GM19043 (cell line): Measurements from ENCODE around the gene ZNF786.
A peak's percentile ranks its signal among the peaks of the same experiment; 100 is the strongest.
"Not testable (repeated sequence)": the region's sequence is repeated elsewhere in the genome, so short reads cannot be mapped to it uniquely, and the experiment has no call there.

ENCODE experiments used
- ATAC-seq: cut with Tn5 transposase; IDR thresholded peaks from one replicate; pipeline ENCODE4 v1.9.1; 2021; ENCODE audit warnings: low read depth; ENCODE audit not compliant: unreplicated experiment

The ZNF786 gene

DNA sequence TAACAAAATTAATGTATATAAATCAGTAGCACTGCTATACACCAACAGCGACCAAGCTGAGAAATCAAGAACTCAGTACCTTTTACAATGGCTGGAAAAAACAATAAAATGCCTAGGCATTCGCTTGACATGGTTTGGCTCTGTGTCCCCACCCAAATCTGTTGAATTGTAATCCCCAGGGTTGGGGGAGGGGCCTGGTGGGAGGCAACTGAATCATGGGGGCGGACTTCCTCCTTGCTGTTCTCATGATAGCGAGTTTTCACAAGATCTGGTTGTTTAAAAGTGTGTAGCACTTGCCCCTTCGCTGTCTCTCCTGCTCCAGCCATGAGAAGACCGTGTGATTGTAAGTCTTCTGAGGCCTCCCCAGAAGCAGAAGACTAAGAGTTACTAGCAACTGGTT lies 8.6 kb downstream of the ZNF786 start:
- no peak for ATAC-seq

DNA sequence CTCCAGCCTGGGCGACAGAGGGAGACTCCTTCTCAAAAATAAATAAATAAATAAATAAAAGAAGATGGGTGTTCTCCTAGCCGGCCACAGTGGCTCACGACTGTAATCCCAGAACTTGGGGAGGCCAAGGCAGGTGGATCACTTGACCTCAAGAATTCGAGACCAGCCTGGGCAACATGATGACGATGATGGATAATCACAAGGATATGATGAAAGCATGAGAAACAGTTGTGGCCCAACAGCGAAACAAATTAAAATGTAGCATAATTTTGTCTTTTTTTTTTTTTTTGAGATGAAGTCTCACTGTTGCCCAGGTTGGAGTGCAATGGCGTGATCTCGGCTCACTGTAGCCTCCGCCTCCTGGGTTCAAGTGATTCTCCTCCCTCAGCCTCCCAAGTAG lies 12.9 kb downstream of the ZNF786 start:
- no peak for ATAC-seq

DNA sequence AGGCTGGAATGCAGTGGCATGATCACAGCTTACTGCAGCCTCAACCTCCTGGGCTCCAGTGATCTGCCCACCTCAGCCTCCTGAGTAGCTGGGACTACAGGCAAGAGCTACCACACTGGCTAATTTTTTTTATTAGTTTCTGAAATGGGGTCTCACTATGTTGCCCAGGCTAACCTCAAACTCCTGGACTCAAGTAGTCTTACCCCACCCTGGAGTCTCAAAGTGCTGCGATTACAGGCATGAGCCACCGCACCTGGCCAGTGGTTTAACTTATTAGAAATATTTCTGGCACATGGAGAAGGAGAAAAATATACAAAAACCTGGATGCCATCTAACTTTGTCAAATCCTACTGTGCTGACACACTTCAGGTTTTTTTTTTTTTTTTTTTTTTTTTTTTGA lies 15.2 kb downstream of the ZNF786 start:
- no peak for ATAC-seq

DNA sequence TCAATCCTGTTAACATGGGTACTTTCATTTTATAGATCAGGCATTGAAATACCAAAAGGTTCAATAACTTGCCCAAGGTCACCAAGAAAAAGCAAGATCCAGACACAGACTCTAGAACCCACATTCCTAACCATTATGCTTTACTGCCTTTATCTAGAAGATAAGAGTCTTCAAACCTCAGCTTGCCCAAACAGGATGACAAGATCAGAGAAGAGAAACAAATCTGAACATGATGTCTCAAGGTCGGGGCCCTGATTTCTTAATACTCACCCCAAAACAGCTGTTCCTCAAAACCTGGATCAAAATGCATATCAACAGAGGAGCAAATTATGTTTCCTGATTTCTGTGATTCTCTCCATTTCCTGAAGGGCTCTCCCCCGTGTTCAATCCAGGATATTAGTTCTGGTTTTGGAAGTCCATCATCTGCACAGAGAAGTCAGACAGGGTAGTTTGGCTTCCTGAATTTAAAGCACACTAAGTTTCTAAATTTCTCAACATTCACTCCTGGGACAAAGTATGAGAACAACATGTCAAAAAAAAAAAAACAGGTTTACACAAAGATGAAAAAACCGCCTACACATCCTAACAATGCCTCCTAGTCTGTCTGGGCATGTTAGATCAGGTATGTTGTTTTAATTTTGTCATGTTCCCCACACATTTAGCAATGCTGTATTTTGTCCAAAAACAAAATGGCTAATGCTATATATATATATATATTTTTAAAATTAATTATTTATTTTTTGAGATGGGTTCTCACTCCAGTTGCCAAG lies 16.2 kb downstream of the ZNF786 start:
- ATAC-seq = no peak

DNA sequence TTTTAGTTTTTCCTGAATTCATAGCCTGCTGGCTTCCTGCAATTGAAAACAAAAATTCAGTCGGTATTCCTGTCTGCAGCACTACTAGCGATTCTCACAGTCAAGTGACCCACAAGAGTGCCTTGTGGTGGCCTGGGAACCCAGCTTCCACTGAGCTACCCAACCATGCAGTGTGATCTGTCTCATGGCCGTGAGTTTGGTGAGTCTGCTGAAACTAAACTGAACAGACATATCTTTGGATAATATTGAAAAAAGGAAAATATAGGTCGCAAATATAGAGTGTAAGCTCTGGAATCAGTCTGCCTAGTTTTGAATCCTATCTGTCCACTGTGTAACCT lies 18.1 kb downstream of the ZNF786 start:
- ATAC-seq = no peak

DNA sequence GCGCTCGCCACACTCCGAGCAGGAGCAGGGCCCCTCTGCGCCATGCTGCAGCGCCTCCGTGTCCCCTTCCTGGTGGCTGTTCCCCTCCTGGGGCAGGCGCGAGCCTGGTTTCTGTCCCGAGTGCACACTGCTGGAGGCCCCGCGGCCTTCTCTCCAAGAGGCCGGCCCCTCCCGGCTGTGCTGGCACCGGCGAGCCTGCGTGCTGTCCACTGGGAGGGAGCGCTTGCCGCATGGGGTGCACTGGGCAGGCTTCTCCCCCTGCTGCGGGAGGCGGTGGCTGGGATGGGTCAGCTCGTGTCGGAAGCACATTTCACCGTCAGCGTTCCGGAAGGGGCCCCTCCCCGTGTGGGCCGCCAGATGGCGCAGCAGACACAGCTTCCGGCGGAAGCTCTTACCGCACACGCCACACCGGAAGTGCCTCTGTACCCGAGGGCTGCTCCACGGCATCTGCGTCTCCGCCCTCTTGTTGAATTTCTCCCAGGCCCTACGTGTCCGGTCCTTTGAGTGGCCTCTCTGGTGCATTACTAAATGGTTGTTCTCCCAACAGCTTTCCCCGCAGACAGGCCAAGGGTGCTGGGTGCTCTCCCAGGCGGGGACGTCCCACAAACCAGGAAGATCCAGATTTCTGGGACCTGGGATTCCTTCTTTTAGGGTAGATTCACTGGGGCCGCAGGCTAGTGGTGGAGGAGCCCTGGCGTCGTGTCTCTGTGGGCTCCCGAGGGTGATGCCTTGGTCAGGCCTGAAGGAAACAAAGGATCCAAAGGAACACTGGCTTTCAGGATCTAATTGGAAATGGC lies 18.7 kb downstream of the ZNF786 start:
- peak; percentile 82 for ATAC-seq

DNA sequence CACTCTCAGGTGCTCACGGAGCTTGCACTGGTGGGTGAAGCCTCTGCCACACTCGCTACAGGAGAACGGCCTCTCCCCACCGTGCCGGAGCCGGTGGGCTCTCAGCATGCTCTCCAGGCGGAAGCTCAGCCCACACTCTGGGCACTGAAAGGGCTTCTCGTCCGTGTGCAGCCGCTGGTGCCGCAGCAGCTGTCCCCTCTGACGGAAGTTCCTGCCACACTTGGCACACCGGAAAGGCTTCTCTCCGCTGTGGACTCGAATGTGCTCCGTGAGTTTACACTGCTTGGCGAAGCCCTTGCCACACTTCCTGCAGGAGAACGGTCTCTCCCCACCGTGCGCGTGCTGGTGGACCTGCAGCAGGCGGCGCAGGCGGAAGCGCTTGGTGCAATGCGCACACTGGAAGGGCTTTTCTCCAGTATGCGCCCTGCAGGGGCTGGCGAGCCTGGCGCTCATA lies 19.3 kb downstream of the ZNF786 start:
- ATAC-seq = no peak

DNA sequence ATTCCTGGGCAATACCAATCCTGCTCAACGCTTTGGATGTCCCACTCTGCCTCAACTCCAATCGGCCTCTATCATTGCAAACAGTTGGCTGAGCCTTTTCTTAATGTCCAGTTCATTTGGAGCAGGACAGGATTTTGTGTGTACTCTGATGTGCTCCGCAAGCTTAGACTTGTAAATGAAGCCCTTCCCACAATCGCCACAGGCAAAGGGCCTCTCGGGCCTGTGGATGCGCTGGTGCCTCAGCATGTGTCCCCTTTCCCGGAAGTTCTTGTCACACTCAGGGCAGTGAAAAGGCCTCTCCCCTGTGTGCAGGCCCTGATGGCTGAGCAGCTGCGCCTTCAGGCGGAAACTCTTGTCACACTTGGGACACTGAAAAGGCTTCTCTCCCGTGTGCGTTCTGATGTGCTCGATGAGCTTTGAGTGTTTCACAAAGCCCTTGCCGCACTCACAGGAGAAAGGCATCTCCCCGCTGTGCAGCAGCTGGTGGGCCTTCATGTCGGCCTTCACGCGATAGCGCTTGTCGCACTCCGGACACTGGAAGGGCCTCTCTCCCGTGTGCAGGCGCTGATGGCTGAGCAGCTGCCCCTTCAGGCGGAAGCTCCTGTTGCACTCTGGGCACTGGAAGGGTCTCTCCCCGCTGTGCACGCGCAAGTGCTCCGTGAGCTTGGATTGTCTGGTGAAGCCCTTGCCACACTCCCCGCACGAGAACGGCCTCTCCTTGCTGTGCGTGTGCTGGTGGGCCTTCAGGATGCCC lies 20.0 kb downstream of the ZNF786 start:
- ATAC-seq = no peak

DNA sequence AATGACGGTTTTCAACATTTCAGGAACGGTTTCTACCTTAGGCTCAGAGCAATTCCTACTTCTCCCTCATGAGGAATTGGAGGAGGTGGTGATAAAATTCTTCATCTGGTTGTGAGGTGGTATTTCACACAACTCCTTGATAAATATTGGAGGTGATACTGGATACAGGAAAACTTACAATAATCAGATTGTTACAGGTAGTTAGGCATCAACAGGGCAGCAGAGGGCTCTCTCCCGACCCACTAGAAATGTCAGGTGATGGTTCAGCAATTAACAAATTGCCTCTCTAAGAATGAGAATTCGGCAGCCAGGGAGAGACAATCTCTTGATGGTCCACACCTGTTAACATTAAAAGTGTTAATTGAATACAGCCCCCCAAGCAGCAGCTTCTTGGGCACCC lies 22.6 kb downstream of the ZNF786 start:
- ATAC-seq = no peak

DNA sequence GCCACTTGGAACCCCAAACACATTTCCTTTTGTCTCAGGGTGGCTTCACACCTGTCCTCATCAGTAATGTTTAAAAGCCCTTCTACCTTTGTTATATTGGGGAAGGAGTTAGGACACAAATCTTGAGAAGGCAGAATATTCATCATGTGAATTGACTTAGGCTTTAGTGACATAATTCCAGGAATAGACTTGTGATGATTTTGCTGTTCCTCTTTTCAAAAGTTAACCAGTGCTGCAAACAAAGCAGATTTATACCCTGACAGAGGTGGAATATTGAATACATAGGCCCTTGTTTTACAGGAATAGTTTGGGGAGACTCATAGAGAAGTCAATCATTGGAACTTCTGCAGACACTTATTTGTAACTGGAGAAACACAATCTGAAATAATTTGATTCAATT lies 27.0 kb downstream of the ZNF786 start:
- ATAC-seq = no peak

DNA sequence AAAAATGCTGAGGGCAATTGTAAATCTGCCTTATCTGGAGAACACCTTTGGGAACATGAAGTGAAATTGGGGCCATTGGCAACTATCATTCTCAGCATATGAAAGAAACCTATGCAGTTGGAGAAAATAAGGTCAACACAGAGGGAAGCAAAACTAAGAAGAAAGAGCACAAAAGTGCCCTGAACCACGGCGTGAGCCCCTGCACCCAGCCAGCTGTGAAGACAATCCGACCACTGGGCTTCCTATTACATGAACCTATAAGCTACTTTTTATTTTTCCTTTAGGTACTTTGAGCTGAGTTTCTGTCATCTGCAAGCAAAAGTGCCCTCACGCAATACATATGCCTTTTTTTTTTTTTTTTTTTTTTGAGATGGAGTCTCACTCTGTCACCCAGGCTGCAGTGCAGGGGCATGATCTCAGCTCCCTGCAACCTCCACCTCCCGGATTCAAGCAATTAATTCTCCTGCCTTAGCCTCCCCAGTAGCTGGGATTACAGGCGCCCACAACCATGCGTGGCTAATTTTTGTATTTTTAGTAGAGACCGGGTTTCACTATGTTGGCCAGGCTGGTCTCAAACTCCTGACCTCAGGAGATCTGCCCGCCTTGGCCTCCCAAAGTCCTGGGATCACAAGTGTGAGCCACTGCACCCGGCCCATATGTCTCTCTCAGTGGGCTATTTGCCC lies 28.2 kb downstream of the ZNF786 start:
- not testable (repeated sequence) for ATAC-seq

DNA sequence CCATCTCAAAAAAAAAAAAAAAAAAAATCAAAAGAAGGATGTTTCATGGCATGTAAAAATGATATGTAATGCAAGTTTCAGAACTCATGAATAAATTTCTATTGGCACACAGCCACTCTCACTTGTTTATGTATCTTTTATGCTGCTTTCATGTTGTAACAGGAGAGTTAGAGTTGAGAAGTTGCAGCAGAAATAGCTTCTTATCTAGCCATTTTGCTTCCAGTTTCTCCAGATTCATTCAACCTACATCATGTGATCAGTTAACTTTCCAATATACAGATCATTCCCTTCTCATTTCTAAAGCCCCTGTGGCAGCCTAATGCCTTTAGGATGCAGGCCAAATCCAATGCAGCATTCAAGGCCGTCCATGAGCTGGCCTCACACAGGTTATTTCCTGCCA lies 30.4 kb downstream of the ZNF786 start:
- ATAC-seq = no peak

DNA sequence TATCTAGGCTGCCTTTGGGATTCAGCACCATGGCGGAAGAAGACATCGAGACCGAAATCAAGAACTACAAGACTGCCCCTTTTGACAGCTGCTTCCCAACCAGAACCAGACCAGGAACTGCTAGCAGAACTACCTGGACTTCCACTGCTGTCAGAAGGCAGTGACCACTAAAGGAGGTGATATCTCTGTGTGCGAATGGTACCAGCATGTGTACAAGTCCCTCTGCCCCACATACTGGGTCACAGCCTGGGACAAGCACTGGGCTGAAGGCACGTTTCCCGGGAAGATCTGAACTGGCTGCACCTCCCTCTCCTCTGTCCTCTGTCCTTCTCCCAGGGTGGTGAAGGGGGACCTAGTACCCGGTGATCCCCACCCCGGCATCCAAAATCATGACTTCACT lies 36.6 kb downstream of the ZNF786 start:
- no peak for ATAC-seq

DNA sequence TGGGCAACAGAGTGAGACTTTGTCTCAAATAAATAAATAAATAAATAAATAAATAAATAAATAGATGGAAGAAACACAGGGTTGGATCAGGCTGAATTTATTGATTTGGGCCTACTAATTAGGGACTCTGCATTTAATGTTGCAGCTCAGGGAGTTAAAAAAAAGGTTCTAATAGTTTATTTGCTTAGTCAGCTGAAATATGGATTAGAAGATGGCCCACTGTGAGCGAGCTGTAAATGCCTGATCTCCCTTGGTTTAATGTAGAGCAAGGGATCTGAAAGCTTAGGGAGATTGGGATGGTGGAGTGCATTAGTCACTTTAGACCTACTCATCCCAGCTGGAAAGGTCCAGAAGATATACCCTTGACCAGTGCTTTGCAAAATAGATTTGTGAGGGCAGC lies 37.1 kb downstream of the ZNF786 start:
- ATAC-seq = no peak

DNA sequence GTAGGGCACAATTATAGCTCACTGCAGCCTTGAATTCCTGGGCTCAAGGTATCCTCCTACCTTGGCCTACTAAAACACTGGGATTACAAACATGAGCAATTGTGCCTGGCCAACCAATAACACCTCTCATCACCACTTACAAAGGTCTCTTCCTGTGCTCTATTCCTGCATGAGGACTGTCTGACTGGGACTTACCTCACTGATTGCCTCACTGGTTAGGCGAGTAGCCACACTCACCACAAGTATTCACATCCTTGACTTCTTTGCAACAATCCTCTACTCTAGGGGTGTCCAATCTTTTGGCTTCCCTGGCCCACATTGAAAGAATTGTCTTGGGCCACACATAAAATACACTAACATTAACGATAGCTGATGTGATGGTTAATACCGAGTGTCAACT lies 39.6 kb downstream of the ZNF786 start:
- no peak for ATAC-seq

DNA sequence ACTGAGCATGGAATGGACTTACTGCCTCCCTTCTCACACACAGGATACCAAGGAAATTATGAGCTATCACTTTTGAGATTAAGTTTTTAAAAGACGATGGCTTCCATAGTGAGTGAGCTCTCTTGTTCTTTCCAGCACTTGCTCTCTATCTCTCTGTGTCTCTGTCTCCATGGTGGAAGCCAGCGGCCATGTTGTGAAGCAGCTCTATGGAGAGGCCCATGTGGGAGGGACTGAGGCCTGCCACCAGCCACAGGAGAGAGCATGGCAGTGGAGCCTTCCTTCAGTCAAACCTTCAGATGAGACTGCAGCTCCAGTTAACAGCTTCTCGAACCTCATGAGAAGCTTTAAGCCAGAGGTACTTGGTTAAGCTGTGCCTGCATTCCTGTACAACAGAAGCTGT lies 41.7 kb downstream of the ZNF786 start:
- ATAC-seq = no peak

DNA sequence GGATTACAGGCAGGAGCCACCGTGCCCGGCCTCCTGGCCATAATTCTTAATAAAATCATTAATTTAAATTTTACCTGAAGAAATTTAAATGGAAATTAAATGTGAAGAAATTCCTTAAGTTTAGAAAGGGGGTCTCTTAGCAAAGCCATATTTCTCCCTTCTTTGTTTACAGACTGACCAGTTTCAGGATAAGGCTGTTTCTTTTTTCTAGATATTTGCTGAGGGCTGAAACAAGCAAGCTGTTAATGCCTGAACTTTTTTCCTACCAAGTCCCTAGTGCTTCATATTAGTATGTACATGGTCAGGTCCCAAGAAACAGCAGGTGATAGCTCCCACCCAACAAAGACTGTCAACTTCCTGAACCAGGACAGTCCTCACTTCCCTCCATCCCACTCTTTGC lies 44.1 kb downstream of the ZNF786 start:
- no peak for ATAC-seq

DNA sequence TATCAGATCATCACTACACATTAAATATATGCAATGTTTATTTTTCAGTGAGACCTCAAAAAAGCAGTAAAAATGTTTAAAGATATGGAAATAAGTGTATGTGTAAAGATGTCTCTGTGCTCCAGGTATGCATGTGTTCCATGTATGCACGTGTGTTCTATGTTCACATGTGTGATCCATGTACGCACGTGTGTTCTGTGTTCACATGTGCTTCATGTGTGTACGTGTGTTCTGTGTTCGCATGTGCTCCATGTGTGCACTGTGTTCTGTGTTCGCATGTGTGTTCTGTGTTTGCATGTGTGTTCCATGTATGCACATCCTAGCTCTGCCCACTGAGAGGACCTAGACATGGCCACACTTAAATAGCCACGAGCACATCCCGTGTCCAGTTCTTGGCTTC lies 46.6 kb downstream of the ZNF786 start:
- ATAC-seq = no peak

DNA sequence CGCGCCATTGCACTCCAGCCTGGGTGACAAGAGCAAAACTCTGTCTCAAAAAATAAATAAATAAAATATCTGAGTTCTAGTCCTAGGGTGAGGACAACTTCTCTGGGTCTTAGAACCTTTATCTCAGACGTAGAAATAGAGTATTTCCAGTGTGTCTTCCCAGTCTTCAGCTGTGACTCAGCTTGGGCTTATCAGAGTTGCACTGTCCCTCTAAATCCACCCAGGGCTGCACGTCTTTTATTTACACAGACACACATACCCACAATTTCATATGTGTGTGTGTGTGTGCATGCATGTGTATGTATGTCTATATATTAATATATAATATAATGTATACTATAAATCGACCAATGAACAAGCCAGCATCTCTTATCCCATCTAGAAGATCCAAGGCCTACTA lies 49.2 kb downstream of the ZNF786 start:
- no peak for ATAC-seq

DNA sequence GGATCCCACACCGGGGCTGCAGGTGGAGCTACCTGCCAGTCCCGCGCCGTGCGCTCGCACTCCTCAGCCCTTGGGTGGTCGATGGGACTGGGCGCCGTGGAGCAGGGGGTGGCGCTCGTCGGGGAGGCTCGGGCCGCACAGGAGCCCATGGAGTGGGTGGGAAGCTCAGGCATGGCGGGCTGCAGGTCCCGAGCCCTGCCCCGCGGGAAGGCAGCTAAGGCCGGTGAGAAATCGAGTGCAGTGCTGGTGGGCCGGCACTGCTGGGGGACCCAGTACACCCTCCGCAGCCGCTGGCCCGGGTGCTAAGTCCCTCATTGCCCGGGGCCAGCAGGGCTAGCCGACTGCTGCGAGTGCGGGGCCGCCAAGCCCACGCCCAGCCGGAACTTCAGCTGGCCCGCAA lies 51.9 kb downstream of the ZNF786 start:
- not testable (repeated sequence) for ATAC-seq

DNA sequence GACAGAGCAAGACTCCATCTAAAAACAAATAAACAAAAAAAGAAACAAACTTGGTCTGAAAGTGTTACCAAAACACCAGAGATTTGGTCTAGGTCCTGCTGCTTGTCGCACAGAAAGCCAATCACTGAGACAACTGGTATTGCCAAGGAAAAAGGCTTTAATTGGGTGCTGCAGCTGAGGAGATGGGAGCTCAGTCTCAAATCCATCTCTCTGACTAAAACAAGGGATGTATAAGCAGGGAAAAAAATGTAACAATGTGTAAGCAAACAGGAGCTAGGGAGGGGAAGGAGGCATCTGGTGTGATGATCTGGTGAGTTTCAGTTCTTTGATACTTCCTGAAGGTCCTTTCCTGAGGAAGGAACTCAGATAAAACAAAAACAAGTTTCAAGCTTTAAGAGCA lies 53.8 kb downstream of the ZNF786 start:
- ATAC-seq = no peak
